NCI-H1417 treated with DMSO at 0.1 percent for 48 hours (cell line): ENCODE data around the gene MRPL52.
"Not testable (repeated sequence)": the region's sequence is repeated elsewhere in the genome, so short reads cannot be mapped to it uniquely, and the experiment has no call there.

ENCODE experiments used
- DNase-seq: peaks from one replicate; lab custom pipeline; 2025; lab: John Stamatoyannopoulos, UW

Gene MRPL52

DNA sequence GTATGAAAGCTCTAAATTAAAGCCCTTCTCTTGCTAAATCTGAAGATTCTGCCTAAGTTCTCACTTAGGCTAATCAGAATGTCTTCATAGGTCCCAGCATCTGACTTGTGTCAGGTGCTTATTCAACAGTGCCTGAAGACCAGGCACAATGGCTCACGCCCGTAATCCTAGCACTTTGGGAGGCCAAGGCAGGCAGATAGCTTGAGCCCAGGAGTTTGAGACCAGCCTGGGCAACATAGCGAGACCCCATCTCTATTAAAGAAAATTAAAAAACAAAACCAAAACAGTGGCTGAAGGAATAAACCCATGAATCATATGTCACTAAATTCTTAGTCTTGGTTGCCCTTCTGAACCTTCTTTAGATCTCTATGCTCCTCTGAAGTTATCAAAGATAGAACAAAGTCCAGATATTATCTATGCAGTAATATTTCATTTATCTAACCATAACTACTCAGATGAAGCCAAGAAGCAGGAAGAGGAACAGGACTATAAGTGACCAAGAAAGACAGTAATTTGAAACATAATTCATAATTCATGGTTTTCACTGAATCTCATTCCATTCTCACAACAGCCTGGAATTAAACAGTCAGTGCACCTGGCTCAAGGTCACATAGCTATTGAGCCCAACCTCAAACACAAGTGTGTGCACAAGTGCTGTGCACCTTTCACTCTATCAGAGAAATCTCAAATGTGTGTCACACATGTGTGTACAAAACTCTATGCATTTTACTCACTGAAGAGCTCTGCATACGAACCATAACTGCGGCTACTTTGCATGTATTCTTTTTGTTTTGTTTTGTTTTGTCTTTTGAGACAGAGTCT, 21.1 kb upstream of the MRPL52 start:
- DNase-seq: no peak

DNA sequence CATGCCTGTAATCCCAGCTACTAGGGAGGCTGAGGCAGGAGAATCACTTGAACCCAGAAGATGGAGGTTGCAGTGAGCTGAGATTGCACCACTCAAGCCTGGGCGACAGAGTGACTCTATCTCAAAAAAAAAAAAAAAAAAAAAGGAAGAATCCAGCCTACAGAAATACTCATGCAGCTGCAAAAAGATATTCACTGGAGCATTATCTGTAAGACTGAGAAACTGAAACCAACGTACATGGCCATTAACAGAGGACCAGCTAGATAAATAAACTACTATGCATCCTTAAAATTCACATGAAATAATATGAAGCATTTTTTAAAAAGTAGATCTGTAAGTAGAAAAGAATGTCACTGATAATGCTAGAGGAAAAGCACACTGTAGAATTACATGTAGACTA, 18.0 kb upstream of the MRPL52 start:
- no peak for DNase-seq

DNA sequence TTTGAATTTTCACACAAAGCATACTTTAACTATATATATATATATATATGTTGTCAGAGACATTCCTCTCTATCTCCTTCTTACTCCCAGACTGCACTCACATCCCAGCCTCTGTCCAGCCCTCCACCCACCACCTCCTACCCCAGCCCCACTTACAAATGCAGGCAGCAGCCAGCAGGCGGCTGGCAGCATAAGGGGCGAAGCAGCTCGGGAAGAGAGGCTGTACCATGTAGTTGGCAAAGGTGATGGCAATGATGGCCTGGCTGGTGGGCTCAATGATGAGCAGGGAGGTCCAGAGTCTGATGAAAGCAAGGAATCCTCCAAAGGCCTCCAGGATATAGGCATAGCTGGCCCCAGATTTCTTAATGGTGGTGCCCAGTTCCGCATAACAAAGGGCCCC, 16.9 kb upstream of the MRPL52 start:
- no peak for DNase-seq

DNA sequence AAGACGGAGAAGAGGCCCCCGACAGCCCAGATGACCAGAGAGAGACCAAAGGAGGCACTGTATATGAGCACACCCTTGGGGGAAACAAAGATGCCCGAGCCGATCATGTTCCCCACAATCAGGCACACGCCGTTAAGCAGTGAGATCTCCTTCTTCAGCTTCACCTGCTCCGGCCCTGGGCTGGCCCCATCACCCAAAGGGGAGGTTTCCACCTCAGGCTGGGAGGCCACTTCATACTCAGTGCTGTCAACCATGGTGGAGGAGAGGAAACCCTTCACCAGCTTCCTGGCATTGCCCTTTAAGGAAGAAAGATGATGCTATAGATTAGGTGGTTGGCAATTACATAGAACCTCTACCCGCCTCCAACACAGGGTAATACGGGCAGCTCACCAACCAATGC, 16.5 kb upstream of the MRPL52 start:
- no peak for DNase-seq

DNA sequence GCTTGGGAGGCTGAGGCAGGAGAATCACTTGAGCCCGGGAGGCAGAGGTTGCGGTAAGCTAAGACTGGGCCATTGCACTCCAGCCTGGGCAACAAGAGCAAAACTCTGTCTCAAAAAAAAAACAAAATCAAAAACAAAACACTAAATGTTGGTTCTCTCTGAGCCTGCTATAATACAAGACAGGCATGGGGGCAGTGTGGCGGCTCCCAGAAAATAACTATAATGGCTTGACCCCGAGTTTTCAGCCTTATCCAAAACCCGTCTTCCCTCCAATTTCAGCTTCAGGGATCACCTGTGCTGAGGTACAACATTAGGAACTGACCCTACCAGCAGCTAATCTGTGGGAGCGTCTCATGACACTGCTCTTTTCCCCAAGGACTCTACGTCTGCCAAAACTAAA, 15.3 kb upstream of the MRPL52 start:
- DNase-seq: no peak

DNA sequence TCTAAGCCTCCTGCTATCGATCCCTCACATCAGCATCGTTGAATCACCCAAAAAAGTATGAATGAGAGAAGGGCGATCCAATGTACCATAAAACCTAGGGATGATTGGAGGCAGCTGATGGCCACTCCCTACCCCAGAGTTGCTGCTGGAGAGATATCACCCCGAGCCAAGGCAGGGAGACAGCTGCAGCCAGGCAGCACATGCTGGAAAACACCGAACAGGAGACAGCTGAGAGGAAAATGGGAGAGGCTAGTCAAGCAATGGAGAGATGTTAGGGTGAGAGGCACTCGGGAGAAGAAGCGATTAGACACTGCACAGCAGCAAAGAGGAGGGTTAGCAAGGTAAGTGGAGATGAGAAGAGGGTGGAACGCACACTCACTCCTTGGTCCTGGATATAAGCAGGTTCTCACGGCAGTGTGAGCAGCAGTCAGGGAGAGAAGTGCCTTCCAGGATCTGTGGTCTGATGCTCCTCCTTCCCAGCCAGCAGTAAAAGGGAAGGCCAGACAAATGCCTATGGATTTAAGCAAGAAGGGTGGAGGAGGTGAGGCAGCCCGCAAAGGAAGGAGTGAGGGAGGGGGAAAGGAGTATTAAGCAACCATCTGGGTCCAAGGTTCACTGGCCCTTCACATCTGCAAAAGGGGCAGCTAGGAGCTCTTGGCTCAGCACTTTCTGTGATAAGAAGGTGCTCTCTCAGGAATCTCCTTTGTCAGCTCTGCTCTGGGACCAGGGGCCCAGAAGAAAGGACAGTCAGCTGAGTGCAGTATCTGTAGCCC, 14.6 kb upstream of the MRPL52 start, which contains the start of gene SLC7A7:
SLC7A7 (minus strand) TSS at position 495 of the 773 bp plus-strand sequence. CDS start 2,037 bp downstream, outside the sequence.
- no peak for DNase-seq

DNA sequence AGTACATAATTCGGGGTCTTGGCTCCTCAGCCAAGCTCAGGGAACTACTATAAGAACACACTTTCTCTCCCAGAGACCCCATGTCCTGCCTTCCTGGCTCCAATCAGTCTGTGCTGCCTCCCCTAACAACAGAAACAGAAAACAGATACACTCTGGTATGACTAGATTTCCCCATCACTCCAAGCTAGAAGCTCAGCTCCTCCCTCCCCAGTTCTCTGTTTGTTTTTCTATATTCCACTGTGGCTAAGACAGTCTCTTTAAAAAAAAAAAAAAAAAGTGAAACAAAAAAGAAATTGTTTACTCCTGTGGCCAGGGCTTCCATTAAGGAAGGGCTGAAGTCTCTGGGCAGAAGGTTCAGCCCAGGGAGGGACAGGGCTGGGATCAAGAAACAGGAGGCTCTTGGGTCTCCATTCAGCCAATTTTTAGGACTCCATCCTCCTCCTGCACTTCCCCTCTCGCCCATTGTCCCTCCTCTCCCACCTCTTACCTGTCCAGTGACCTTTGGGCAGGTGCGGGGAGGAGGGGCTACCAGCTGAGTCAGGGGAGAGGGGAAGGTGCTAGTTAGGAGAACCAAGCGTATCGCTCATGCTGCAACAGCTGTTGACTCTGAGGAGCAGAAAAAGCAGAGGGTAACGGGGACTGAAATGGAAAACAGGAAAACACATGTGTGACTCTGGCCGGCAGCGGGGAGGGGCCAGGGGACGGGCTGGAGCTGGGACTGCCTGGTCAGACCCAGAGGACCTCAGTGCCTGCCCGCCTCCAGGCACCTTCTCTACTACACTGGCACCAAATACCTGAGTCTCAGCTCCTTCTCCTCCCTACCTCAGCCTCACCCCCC, 10.3 kb upstream of the MRPL52 start:
- DNase-seq: no peak

DNA sequence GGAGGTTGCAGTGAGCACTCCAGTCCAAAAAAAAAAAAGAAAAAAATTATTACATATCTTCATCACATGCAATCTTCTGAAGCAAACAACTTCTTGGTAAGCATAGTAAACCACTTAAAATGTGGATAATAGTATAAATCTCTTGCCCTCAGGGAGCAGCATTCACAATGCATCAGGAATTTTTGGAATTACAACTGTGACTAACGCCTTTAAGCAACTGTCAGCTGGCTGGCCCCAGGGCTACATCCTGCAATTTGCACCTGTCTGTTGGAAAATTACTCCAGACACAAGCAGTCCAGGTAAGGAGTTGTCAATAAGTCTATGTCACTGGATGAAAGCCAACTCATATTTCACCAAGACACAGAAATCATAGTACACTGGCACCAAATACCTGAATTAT, 9.0 kb upstream of the MRPL52 start:
- DNase-seq: no peak

DNA sequence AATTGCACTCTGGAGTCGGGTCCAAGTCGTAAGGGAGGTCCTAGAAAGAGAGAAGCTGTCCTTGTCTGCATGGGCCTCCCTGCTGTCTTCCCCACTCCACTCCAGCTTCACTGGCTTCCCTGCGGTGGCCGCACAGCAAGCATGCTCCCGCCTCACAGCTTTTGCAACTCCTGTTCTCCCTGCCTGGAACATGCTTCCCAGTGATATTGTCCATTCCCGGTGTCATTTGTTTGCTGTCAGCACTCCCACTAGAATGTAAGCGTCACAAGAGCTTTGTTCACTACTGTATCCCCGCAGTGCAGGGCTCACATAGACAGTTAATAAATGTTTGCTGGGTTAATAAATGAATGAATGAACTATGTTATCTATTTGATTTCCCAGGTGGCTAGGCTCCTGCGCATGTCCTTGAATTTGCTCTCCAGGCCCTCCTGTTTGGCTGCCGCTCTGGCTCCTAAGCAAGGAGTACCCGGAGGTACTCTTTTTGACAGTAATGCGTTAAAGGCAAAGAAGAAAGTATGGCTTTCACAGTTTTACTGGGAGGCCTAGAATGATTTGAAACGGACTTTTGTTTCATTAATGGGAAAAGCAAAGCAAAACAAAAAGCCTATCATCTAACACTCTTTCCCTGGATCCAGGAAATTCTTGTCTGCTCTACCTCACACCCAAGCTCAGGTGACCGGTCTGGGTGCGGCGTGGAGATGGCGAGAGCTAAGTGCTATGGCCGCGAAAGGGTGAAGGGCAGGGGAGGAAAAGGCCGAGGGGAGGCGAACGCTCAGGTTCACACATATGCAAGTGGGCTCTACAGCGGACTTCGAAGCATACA, 8.3 kb upstream of the MRPL52 start:
- peak; percentile 56 for DNase-seq

DNA sequence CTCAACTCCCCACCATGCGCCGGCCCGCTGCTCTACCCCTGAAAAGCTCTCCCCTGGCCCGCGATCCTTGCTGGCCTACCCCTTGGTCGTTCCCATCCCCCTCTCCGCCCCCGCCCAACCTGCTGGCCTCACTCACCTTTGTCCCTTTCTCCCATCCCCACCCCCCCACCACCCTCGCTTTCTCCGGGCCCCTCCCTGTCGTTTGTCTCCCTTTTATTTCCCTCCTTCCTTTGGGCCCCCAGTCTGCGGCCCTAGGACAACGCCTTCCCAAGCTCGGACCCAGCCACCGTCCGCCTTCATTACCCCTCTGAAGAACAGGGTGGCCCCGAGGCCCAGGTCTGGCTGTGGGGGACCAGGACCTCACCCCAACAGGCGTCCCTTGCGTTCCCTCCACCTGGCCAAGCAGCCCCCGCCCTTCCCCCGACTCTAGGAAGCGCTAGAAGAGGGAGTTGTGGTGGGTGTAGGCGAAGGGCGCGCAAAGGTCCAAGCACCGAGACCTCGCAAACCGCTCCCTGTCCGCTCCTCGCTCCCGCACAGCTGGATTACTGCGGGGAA, 7.6 kb upstream of the MRPL52 start:
- DNase-seq: no peak

DNA sequence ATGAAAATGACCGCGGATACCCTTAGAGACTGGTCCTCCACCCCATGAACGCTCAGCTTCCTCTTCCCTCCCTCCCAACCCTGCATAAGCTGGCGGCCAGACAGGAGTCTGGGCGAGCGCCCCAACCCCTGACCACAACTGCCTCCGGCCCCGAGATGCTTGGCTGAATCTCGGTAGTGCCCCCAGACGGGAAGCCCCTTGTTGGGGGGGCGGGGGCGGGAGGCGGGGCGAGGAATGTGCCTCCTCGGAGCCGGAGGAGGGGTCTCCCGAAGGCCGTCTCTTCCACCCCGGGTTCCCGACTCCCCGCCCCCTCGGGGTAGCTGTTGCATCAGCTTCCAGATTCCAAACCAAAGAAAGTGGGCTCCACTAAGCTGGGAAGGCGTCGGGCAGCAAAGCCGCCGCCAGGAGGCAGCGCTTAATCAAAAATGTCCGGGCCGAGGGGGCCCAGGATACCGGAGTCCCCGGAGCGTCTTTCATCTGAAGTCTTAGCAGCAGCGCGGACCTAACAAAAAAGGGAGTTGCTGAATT, 7.1 kb upstream of the MRPL52 start:
- DNase-seq: no peak

DNA sequence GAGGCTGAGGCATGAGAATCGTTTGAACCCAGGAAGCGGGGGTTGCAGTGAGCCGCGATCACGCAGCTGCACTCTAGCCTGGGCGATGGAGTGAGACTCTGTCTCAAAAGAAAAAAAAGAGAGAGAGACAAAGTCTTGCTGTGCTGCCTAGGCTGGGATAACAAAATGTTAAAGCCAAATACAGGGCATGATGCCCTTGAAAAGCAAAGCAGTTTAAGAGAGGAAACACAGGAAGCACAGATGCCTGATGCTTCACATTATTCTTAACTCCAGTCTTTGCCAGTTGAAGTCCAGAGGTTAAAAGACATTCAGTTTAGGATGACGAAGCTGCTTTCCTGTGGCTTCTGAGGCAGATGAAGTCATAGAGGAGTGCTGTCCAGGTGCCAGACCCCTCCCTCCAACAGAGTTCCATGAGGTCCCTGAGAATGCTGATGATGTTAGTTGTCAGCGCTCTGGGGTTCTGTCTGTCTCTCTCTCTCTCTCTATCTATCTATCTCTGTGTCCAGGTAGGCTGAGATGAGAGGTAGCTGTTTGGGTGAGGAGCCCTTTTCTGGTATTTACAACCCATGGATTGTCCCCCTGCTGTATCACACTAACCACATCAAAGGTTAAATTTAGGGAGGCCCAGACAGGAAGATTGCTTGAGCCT, 4.9 kb upstream of the MRPL52 start:
- no peak for DNase-seq

DNA sequence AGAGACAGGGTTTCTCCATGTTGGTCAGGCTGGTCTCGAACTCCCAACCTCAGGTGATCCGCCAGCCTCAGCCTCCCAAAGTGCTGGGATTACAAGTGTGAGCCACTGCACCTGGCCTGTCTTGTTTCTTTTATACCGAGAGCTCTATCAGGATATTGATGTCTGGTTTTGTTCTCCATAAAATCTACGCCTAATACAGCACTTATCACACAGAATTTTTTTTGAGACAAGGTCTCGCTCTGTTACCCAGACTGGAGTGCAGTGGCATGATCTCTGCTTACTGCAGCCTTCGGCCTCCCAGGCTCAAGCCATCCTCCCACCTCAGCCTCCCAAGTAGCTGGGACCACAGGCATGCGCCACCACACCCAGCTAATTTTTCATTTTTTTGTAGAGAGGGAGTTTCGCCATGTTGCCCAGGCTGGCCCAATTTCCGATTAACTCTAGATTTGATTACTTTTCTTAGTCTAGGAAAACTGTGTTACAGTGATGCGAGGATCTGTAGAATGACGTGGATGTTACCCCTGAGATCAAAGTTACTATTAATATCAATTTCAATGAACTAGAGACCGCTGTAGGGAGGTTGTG, 519 bp upstream of the MRPL52 start:
- not testable (repeated sequence) for DNase-seq

DNA sequence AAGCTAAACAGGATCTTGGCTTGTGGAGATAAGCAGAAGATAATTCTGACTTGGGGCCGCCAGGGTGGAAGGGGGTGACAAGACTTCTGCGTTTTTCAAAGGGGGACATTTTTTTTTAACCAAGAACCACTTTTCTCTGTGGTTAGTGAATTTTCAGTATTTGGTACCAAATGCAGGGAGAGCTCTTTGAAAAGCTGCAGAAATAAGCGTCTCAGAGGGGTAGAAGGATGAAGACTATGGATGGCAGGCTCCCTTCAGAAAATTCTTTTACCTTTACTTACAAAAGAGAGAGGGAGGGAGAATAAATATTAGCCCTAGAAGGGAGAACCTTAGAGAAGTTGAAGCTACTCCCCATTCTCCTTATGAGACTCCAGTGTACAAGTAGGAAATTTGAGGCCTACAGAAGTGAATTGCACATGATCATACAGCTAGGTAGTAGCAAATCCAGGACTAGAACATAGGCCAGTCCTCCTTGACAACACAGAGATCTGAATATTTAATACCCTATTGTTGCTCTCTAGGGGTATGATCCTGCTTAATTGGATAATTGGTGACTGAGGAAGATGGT, 840 bp downstream of the MRPL52 start:
- no peak for DNase-seq

DNA sequence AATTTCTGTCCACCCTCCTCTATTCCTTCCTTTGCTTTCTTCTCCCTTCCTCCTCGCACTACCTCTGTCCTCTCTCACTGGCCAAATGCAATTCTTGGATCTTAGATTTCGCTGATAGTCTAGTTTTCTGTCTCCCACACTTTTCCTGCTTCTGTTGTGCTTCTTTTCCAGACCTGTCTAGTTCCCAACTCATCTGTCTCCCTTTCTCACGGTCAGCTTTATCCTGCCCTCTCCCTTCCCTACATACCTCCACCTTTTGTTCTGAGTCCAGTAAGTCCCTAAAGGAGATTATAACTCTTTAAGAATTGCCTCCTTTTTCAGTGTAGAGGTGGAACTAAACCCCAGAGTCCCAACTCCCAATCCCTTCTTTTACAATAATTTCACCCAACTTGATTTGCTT, 5.8 kb downstream of the MRPL52 start:
- DNase-seq: no peak

DNA sequence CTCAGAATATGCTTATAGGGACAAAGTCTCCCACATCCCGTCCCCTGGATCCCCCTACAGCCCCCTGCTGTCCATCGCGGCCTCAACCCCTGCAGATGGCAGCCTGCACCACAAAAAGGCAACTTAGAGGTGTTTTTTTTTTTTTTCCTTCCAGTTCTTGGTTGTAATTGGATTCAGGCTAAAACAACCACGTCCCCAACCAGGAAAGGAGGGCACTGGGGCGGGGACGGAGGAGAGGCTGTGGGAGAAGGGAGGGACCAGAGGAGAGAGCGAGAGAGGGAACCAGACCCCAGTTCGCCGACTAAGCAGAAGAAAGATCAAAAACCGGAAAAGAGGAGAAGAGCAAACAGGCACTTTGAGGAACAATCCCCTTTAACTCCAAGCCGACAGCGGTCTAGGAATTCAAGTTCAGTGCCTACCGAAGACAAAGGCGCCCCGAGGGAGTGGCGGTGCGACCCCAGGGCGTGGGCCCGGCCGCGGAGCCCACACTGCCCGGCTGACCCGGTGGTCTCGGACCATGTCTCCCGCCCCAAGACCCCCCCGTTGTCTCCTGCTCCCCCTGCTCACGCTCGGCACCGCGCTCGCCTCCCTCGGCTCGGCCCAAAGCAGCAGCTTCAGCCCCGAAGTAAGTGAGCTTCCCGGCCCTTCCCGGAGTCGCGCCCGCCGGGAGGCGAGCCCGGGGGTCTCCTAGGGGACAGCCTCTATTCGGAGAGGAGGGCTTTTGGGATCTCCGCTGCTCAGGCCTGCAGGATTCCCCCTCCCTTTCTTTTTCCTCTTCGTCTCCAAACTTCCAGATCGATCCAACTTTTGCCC, 6.8 kb downstream of the MRPL52 start, which contains the start of gene MMP14:
MMP14 (plus strand) TSS at position 285 of the 813 bp plus-strand sequence; CDS start at position 518, 233 bp downstream.
- DNase-seq: no peak

DNA sequence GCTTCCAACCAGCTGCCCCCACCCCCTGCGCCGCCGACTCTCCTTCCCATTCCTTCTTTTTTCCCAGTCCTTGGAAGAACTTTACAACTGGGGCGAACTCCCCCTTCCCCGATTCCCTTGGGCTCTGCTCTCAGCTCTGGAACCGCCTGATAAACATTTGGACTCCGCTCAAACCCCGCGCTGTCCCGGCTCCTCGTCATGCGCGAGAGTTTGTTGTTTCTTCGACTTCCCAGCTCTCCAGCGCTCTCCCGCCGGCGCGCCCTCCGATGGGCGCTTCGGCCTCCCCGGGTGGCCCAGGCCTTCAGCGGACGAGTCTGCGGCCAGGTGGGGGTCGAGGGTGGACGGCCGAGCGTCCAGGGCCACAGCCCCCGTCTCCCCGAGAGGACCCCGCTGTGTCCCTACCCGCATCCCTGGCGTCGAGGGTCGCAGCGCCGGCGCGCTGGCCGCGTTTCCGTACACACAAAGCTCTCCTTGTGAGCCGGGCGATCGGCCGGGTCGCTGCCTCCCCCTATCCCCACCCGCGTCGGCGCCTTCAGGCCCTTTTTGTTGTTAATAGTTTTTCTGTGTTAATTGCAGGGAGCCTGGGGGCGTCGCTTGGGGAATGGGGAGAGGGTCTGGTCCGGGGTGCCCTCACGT, 7.5 kb downstream of the MRPL52 start:
- no peak for DNase-seq
